ENCODE data around the gene CDK14.
"Not testable (repeated sequence)": the region's sequence is repeated elsewhere in the genome, so short reads cannot be mapped to it uniquely, and the experiment has no call there.

CDK14 gene

GRCh38 chr7:90715067-90715466, 118.9 kb downstream of the CDK14 start:
- in situ Hi-C loops (cut with MboI; ENCODE audit: low sequenced_read_pairs): no loop called here

DNA sequence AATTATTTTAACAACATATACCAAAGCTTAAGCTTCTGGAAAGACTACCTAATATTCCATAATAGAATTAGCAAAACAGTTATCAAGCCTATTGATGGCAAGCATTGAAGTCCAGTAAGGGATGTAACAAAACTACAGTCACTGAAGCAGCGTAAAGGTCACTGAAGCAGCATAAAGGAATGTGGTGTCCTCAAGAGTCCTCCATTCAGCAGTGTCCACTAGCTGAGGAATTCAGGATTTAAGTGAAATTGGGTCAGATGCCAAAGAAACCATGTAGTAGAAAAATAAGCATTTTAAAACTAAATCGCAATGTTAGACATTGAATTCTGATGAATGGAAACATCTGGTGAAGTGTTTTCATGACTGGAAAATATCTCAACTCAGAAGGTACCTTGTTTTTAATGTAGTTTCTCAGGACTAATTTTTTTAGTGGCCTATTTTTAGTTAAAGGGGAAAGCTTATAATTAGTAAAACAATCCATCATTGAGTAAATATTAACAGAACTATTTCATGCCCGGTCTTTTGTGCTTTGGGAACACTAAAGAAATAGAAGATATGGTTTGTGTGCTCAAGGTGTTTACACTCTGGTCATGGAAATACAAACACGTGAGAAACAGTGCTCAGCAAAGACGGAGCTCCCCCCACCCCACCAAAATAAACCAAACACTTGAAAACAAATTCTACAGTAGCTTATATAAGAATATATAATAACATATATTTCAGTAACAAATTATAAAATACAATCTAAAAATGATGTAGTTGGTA, 121.4 kb downstream of the CDK14 start:
- in situ Hi-C loops (cut with MboI; ENCODE audit: low sequenced_read_pairs): no loop called here

DNA sequence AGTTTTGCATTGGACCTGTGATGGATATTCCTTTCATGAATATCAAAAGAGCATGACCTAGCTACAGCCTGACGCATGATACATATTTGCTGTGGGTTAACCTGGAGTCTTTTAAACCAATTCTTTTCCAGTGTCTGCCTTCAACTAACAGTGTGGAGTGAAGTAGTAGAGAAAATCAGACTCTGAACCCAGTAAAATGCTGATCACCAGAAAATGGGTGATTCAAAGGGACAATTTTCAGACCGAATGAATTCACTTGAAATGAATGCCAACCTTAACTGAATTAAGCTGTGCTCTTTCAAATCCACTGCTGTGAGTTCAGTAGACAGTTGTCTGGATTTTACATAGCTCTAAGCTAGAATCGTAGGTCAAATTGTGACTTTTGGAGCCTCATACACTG, 123.0 kb downstream of the CDK14 start:
- in situ Hi-C loops (cut with MboI; ENCODE audit: low sequenced_read_pairs): no loop called here

GRCh38 chr7:90720984-90721760, 125.1 kb downstream of the CDK14 start:
- in situ Hi-C loops (cut with MboI; ENCODE audit: low sequenced_read_pairs): no loop called here

- in situ Hi-C loops (cut with MboI; ENCODE audit: low sequenced_read_pairs): no loop called here
Observed at GRCh38 chr7:90721869-90722431, 125.8 kb downstream of the CDK14 start.

DNA sequence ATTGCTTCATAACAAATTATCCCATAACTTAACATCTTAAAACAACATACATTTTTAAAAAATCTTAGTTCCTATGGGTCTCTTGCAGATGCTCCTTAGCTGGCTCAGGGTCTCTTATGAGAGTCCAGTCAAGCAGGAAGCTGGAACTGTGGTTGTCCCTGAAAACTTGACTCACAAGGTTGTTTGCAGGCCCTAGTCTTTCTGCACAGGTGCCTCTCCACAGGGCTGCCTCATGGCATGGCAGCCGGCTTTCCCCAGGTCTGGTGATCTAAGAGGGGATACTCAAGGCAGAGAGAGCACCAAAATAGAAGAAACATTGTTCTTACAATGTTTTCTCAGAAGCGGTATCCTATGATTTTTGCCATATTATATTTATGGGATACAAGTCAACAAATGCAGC, 127.1 kb downstream of the CDK14 start:
- in situ Hi-C loops (cut with MboI; ENCODE audit: low sequenced_read_pairs): no loop called here

GRCh38 chr7:90723866-90724265, 127.7 kb downstream of the CDK14 start:
- in situ Hi-C loops (cut with MboI; ENCODE audit: low sequenced_read_pairs): no loop called here

DNA sequence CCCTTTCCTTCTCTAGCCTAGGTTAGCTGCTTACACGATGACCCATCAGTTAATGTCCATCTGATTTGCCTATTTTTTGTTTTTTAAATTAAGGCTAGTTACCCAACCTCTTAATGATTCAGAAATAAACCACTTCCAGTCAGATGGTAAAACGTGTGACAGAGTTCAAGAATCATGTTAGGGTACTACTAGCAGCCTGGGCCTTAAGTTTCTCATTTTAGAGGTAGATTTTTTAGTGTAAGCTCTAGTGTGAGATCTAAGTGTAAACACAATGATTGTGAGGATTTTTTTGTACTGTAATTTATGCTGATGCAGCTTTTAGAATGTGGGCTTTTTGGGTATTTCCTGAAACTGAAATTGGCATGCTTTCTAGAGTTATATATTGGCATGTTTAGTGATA, 130.0 kb downstream of the CDK14 start:
- in situ Hi-C loops (cut with MboI; ENCODE audit: low sequenced_read_pairs): no loop called here

DNA sequence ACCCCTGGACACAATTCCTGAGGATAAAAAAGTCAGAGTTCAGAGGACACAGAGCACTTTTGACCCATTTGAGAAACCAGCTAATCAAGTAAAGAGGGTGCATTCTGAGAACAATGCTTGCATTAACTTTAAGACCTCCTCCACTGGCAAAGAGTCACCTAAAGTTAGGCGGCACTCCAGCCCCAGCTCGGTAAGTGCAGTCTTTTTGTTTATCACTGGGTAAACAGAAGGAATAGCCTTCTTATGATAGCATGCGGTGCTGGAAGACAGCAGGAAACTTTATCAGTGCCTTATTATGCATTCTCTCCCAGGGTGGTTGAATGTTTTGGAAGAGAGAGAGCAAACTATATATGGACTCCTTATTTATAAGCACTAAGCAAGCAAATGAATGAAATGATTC, 130.5 kb downstream of the CDK14 start:
- in situ Hi-C loops (cut with MboI; ENCODE audit: low sequenced_read_pairs): no loop called here

GRCh38 chr7:90727412-90727811, 131.3 kb downstream of the CDK14 start:
- in situ Hi-C loops (cut with MboI; ENCODE audit: low sequenced_read_pairs): no loop called here

DNA sequence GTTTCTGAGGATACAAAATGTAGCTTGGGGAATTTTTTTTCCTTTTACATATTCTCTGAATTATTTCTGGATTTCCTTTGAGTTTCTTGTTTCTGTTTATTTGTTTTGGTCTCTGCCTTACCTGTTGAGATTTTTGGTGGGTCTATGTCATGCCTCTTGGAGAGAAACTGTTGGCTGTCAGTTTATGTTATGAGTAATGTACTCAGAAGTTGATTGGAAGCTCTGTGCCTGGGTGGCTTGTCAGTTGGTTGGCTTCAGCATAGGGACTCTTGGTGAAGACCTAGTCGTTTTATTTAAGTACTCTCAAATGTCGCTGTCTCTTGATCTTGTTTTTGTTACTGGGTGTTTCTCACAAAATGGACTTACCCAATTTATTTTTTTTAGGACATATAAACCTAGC, 132.4 kb downstream of the CDK14 start:
- in situ Hi-C loops (cut with MboI; ENCODE audit: low sequenced_read_pairs): no loop called here

DNA sequence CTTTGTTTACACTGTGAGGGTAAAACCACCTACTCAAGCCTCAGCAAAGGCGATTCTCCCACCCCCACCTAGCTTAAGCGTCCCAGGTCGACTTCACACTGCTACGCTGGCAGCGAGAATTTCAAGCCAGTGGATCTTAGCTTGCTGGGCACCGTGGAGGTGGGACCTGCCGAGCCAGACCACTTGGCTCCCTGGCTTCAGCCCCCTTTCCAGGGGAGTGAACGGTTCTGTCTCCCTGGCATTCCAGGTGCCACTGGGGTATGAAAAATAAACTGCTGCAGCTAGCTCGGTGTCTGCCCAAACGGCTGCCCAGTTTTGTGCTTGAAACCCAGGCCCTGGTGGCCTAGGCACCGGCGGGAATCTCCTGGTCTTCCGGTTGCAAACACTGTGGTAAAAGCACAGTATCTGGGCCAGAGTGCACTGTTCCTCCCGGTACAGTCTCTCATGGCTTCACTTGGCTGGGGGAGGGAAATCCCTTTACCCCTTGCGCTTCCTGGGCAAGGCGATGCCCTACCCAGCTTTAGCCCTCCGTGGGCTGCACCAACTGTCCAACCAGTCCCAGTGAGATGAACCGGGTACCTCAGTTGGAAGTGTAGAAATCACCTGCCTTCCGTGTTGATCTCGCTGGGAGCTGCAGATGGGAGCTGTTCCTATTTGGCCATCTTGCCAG, 139.6 kb downstream of the CDK14 start:
- in situ Hi-C loops (cut with MboI; ENCODE audit: low sequenced_read_pairs): not testable (repeated sequence)

DNA sequence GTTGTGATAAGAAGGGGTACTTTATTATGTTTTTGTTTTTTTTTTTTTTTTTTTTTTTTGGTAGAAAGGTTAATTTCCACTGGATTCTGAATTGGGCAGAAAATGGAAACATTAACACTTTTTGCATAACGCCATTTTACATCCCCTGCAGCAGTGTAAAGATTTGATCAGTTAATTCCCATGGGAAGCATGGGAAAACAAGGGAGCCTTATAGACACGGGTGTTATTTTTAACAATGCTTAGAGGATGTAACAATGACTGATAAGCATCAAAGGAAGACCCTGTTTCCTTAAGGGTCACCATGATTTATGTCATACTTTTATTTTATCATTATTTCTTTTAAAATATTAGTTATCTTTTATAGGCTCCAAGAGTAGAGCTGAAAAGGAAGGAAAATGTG, 140.2 kb downstream of the CDK14 start:
- in situ Hi-C loops (cut with MboI; ENCODE audit: low sequenced_read_pairs): no loop called here

- in situ Hi-C loops (cut with MboI; ENCODE audit: low sequenced_read_pairs): no loop called here
Observed at GRCh38 chr7:90736968-90737939, 141.1 kb downstream of the CDK14 start.

GRCh38 chr7:90738249-90738648, 142.1 kb downstream of the CDK14 start:
- in situ Hi-C loops (cut with MboI; ENCODE audit: low sequenced_read_pairs): no loop called here

DNA sequence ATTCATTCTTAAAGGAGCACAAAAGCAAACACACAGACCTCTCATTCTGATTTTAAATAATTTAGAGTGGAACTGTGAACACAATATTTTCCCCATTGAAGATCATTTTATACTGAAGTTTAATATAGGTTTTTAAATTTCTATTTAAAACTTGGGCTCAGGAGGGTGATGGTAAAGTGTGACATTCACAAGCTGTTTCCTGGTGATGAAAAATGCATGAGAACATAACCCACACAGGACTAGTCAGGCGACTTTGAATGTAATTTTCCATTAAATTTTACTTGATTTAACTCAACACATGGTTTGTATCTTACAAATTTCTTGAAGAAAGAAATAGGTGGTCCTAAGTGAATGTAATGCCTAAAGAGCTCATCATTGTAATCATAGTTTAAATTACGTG, 143.6 kb downstream of the CDK14 start:
- in situ Hi-C loops (cut with MboI; ENCODE audit: low sequenced_read_pairs): no loop called here

DNA sequence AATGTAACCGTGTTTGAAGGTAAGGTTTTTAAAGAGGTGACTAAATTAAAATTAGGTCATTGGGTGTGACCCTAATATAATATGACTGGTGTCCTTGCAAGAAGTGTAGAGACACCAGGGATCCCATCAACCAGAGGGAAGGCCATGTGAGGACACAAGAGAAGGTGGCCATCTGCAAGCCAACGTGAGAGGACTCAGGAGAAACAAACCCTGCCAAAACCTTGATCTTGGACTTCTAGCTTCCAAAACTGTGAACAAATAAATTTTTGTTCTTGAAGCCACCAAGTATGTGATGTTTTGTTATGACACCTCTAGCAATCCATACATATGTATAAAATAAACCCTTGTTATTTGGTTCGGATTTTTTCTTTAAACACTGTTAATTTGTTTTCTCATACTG, 144.3 kb downstream of the CDK14 start:
- in situ Hi-C loops (cut with MboI; ENCODE audit: low sequenced_read_pairs): no loop called here

GRCh38 chr7:90743626-90744025, 147.5 kb downstream of the CDK14 start:
- in situ Hi-C loops (cut with MboI; ENCODE audit: low sequenced_read_pairs): no loop called here

DNA sequence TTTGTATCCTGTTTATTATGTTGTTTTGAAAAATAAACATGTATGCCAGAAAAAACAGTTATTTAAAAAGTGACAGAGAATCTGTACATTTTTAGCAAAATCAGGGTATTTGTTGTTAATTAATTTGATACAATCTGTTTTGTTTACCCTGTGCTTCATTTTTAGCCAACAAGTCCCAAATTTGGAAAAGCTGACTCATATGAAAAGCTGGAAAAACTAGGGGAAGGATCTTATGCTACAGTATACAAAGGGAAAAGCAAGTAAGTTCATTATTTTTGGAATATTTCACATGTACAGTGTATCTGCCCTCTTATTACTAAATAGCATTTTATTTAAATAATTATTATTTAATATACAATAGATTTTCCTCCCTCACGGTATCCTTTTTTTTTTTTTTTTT, 151.4 kb downstream of the CDK14 start:
- in situ Hi-C loops (cut with MboI; ENCODE audit: low sequenced_read_pairs): no loop called here

DNA sequence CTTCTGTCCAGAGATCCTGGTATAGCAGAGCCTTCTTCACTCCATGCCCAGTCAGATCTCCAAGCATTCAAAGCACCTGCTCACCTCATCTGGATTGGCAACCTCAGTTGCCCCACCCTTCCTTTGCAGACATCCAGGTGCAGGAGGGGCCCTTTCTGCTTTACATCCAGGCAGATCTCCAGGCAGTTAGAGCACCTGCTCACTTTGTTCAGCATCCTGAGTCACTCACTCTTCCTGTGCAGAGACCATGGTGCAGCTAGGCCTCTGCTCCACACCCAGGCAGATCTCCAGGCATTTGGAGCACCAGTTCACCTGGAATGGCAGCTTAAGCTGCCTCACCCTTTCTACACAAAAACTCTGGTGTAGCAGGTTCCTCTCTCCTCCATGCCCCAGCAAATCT, 153.1 kb downstream of the CDK14 start:
- in situ Hi-C loops (cut with MboI; ENCODE audit: low sequenced_read_pairs): no loop called here
